Esophagus muscularis mucosa (tissue), 3 donors: ENCODE results near the gene MPP2.

Experiments
- POLR2A ChIP-seq: fragments of 450-650 bp; IDR thresholded peaks from one replicate; pipeline ENCODE4 v1.6.1; 2017; ENCODE audit warnings: antibody characterized with exemption, moderate library complexity, mild to moderate bottlenecking, low read depth
- TF ChIP-seq, protein P1 (sequence below), 3 experiments: fragments of 200-600 bp in 2 of 3; fragments of 450-650 bp in 1 of 3; sonication (generic) in 2 of 3; IDR thresholded peaks; one replicate each; pipeline ENCODE4 v1.5.1; 2017 to 2019; ENCODE audit warnings: antibody characterized with exemption in 3 of 3, mild to moderate bottlenecking in 2 of 3, moderate library complexity in 1 of 3

DNA sequence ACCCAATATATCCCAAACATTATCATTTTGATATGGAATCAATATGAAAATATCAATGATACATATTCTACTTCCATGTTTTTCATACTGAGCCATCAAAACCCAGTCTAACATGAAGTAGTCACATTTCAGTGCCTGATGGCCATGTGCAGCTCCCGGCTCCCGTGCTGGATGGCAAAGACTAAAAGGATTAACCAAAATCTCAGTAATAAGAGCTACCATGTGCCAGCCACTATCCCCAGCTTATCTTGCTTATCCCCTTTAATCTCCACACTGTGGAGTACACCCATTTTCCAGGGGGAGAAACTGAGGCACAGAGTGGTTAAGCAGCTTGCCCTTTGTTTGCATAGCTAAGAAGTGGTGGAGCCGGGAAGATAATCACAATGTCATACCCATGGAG, 51.2 kb downstream of the MPP2 start:
- TF ChIP-seq, protein P1, sequence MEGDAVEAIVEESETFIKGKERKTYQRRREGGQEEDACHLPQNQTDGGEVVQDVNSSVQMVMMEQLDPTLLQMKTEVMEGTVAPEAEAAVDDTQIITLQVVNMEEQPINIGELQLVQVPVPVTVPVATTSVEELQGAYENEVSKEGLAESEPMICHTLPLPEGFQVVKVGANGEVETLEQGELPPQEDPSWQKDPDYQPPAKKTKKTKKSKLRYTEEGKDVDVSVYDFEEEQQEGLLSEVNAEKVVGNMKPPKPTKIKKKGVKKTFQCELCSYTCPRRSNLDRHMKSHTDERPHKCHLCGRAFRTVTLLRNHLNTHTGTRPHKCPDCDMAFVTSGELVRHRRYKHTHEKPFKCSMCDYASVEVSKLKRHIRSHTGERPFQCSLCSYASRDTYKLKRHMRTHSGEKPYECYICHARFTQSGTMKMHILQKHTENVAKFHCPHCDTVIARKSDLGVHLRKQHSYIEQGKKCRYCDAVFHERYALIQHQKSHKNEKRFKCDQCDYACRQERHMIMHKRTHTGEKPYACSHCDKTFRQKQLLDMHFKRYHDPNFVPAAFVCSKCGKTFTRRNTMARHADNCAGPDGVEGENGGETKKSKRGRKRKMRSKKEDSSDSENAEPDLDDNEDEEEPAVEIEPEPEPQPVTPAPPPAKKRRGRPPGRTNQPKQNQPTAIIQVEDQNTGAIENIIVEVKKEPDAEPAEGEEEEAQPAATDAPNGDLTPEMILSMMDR (IDR thresholded peaks at IDR 0.05): no peak
- no peak for TF ChIP-seq POLR2A
